ENCODE results near the gene VAT1L. TPM values are rescaled to one million over a fixed set of nuclear protein-coding genes. Genes with fewer than 3 reads are reported as not detected.

VAT1L gene
- total and polyA plus RNA-seq, 2 experiments from 2014 or later, result 11.0 to 24.4 TPM

- Histone ChIP-seq H3K36me3 (ENCODE audit: insufficient read depth) (no peaks in the 10 kb centered on the region), H3K27ac (ENCODE audit: low read depth) (no peak overlapping the region), H3K9me2 (ENCODE audit: insufficient read depth) (no peaks in the 10 kb centered on the region), H3K79me2 (replicated peaks; ENCODE audit: insufficient read depth) (no peaks in the 10 kb centered on the region), H4K20me1 (replicated peaks; ENCODE audit: insufficient read depth) (no peaks in the 10 kb centered on the region), H3K4me1 (ENCODE audit: insufficient read depth) (peaks cover 4% of the 10 kb centered on the region; the same call in 1 of the 2 replicates), H3K4me2 (no peak overlapping the region), H3K27me3 (ENCODE audit: insufficient read depth) (no peaks in the 10 kb centered on the region), H3K4me3 (no peak overlapping the region), H3F3A (replicated peaks; ENCODE audit: low read depth) (no peaks in the 10 kb centered on the region), H2AFZ (no peak overlapping the region)
- ATAC-seq (peak; percentile 23; the same call in 2 of the 3 replicates), DNase-seq (ENCODE audit: low spot score) (peak; percentile 85)
- H3K27ac Mint-ChIP-seq, result no peak overlapping the region
- no peak for TF ChIP-seq CREB1 (CRISPR knock-in tag; IDR thresholded peaks at IDR 0.05; ENCODE audit: low read depth)
- no peak for TF ChIP-seq JUNB (IDR thresholded peaks at IDR 0.05; ENCODE audit: unreplicated experiment)
- TF ChIP-seq, protein P1, sequence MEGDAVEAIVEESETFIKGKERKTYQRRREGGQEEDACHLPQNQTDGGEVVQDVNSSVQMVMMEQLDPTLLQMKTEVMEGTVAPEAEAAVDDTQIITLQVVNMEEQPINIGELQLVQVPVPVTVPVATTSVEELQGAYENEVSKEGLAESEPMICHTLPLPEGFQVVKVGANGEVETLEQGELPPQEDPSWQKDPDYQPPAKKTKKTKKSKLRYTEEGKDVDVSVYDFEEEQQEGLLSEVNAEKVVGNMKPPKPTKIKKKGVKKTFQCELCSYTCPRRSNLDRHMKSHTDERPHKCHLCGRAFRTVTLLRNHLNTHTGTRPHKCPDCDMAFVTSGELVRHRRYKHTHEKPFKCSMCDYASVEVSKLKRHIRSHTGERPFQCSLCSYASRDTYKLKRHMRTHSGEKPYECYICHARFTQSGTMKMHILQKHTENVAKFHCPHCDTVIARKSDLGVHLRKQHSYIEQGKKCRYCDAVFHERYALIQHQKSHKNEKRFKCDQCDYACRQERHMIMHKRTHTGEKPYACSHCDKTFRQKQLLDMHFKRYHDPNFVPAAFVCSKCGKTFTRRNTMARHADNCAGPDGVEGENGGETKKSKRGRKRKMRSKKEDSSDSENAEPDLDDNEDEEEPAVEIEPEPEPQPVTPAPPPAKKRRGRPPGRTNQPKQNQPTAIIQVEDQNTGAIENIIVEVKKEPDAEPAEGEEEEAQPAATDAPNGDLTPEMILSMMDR (conservative IDR thresholded peaks at IDR 0.05; ENCODE audit: low read depth in 2 of 2), result peak; percentile 58 to 61
- peaks cover 9% of the 10 kb centered on the region for H3K27me3 Mint-ChIP-seq (ENCODE audit: insufficient read depth, low read depth, poor library complexity)
- no peaks in the 10 kb centered on the region for H3K9me3 Mint-ChIP-seq
- no peak overlapping the region for H3K4me3 Mint-ChIP-seq
- peaks cover 5% of the 10 kb centered on the region; the same call in 1 of the 3 replicates for H3K4me1 Mint-ChIP-seq
- H3K36me3 Mint-ChIP-seq (ENCODE audit: low read depth), result no peaks in the 10 kb centered on the region
Observed at GRCh38 chr16:78005881-78006280, 217.5 kb downstream of the VAT1L start.

DNA sequence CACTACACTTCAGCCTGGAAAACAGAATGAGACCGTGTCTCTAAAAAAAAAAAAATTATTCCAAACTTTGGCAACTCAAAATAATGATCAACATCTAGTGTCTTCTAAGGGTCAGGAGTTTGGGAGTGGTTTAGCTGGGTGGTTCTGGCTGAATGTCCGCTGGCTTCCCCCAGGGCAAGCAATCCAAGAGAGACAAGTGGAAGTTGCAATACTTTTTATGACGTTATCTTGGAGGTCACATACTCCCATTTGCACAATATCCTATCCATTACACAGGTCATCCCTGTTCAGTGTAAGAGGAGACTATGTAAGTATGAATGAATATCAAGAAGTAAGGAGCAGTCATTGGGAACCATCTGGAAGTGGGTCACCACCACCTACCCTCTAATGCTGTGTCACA lies 218.8 kb downstream of the VAT1L start:
- Histone ChIP-seq H3K9me2 (ENCODE audit: insufficient read depth) (no peaks in the 10 kb centered on the region), H3K4me2 (no peak overlapping the region), H3K79me2 (replicated peaks; ENCODE audit: insufficient read depth) (no peaks in the 10 kb centered on the region), H4K20me1 (replicated peaks; ENCODE audit: insufficient read depth) (no peaks in the 10 kb centered on the region), H2AFZ (no peak overlapping the region), H3K4me1 (ENCODE audit: insufficient read depth) (peaks cover 4% of the 10 kb centered on the region; the same call in 1 of the 2 replicates), H3F3A (replicated peaks; ENCODE audit: low read depth) (no peaks in the 10 kb centered on the region), H3K27me3 (ENCODE audit: insufficient read depth) (no peaks in the 10 kb centered on the region), H3K27ac (ENCODE audit: low read depth) (no peak overlapping the region), H3K36me3 (ENCODE audit: insufficient read depth) (no peaks in the 10 kb centered on the region), H3K4me3 (no peak overlapping the region)
- Mint-ChIP-seq H3K4me3 (no peak overlapping the region), H3K27ac (no peak overlapping the region), H3K27me3 (ENCODE audit: insufficient read depth, low read depth, poor library complexity) (peaks cover 9% of the 10 kb centered on the region), H3K9me3 (no peaks in the 10 kb centered on the region), H3K4me1 (peaks cover 4% of the 10 kb centered on the region; the same call in 1 of the 3 replicates), H3K36me3 (ENCODE audit: low read depth) (no peaks in the 10 kb centered on the region)
- no peak for ATAC-seq
- no peak for DNase-seq (ENCODE audit: low spot score)
- TF ChIP-seq STAT1 (IDR thresholded peaks at IDR 0.05; ENCODE audit: unreplicated experiment) (no peak), ZNF331 (CRISPR knock-in tag; IDR thresholded peaks at IDR 0.05; ENCODE audit: low read depth) (no peak), EZH2 (IDR thresholded peaks at IDR 0.05; ENCODE audit: low read depth, unreplicated experiment) (no peak), CREB1 (CRISPR knock-in tag; IDR thresholded peaks at IDR 0.05; ENCODE audit: low read depth) (no peak), ZNF114 (CRISPR knock-in tag; IDR thresholded peaks at IDR 0.05) (no peak), EZH2phosphoT487 (IDR thresholded peaks at IDR 0.05; ENCODE audit: unreplicated experiment) (no peak), JUNB (IDR thresholded peaks at IDR 0.05; ENCODE audit: unreplicated experiment) (no peak), POLR2AphosphoS5 (IDR thresholded peaks at IDR 0.05; ENCODE audit: low read depth) (no peak), ZNF462 (CRISPR knock-in tag; IDR thresholded peaks at IDR 0.05) (no peak)
- TF ChIP-seq, protein P1 (conservative IDR thresholded peaks at IDR 0.05; ENCODE audit: low read depth in 2 of 2), result no peak

Data from GM23338 (cell line).